PC-9 (cell line): ENCODE measurements around the gene TNIK. TPM values are rescaled to one million over a fixed set of nuclear protein-coding genes. Genes with fewer than 3 reads are reported as not detected.
A peak's percentile ranks its signal among the peaks of the same experiment; 100 is the strongest.

Experiments used
- BruUV-seq: library from RNA; stranded (reverse); fragments of 400-500 nt; replicated peaks from 2 replicates; lab custom pipeline; 2021; lab: Mats Ljungman, UMichigan
- CTCF ChIA-PET: fragments of 300-600 bp; sonication (Branson Sonifier 250); formaldehyde crosslinking; loops from one replicate; lab custom pipeline; 2022; ENCODE audit warnings: antibody characterized with exemption; lab: Charles Lee
- POLR2A ChIA-PET: fragments of 300-600 bp; sonication (Branson Sonifier 250); formaldehyde crosslinking; loops from one replicate; lab custom pipeline; 2022; ENCODE audit warnings: antibody characterized with exemption; ENCODE audit not compliant: unreplicated experiment; lab: Charles Lee
- DNase-seq, 2 experiments: peaks; one replicate each; pipeline versions ENCODE4 v3.0.0 to v3.0.0-alpha.2; 2015 to 2022; ENCODE audit warnings: mixed read lengths in 1 of 2
- H2AFZ ChIP-seq: fragments of 200-600 bp; sonication (generic); 2 replicates; pipeline ENCODE4 v1.8.1; 2017; ENCODE audit warnings: antibody characterized with exemption
- H3F3A ChIP-seq: fragments of 200-600 bp; sonication (generic); 2 replicates; pipeline ENCODE4 v1.8.1; 2017; ENCODE audit warnings: antibody characterized with exemption, mild to moderate bottlenecking, low read depth; ENCODE audit not compliant: insufficient read depth
- H3K27ac ChIP-seq: fragments of 200-600 bp; sonication (generic); 2 replicates; pipeline ENCODE4 v1.6.1; 2016; ENCODE audit warnings: mixed run types
- H3K27me3 ChIP-seq: fragments of 200-600 bp; sonication (generic); 2 replicates; pipeline ENCODE4 v1.6.1; 2016; ENCODE audit warnings: low read depth, mixed run types; ENCODE audit not compliant: insufficient read depth
- H3K36me3 ChIP-seq: fragments of 200-600 bp; sonication (generic); 2 replicates; pipeline ENCODE4 v1.6.1; 2016; ENCODE audit warnings: low read depth, mixed run types
- H3K4me1 ChIP-seq: fragments of 200-600 bp; sonication (generic); replicated peaks from 2 replicates; pipeline ENCODE4 v1.6.1; 2016; ENCODE audit warnings: mixed run types; ENCODE audit not compliant: insufficient read depth
- H3K4me2 ChIP-seq: fragments of 200-600 bp; sonication (generic); 2 replicates; pipeline ENCODE4 v1.6.1; 2017; ENCODE audit warnings: mixed run types
- H3K4me3 ChIP-seq: fragments of 200-600 bp; sonication (generic); 2 replicates; pipeline ENCODE4 v1.6.1; 2016; ENCODE audit warnings: mixed run types
- H3K79me2 ChIP-seq: fragments of 200-600 bp; sonication (generic); 2 replicates; pipeline ENCODE4 v1.6.1; 2017; ENCODE audit warnings: low read depth, mixed run types
- H3K9me2 ChIP-seq: fragments of 200-600 bp; sonication (generic); 2 replicates; pipeline ENCODE4 v1.8.1; 2017; ENCODE audit warnings: mild to moderate bottlenecking; ENCODE audit not compliant: insufficient read depth
- H3K9me3 ChIP-seq: fragments of 200-600 bp; sonication (generic); 2 replicates; pipeline ENCODE4 v1.8.1; 2016; ENCODE audit warnings: low read depth; ENCODE audit not compliant: insufficient read depth
- H4K20me1 ChIP-seq: fragments of 200-600 bp; sonication (generic); 2 replicates; pipeline ENCODE4 v1.8.1; 2017; ENCODE audit not compliant: insufficient read depth
- EZH2 ChIP-seq: fragments of 200-600 bp; sonication (generic); IDR thresholded peaks from 2 replicates; pipeline ENCODE4 v1.8.0; 2017; ENCODE audit warnings: antibody characterized with exemption, low read depth
- intact Hi-C: fragments of 100-400 bp; cut with micrococcal nuclease; formaldehyde crosslinking; loops from one replicate; pipeline ENCODE4 v1.10.0; 2022; ENCODE audit not compliant: unreplicated experiment
- total RNA-seq: library from RNA; stranded (reverse); gene quantifications from 2 replicates; pipeline ENCODE4 v1.2.3, GENCODE V29; 2021
- TF ChIP-seq, protein P1 (sequence below): fragments of 200-600 bp; sonication (generic); conservative IDR thresholded peaks from 2 replicates; pipeline ENCODE4 v1.6.1; 2017; ENCODE audit warnings: mixed run types, antibody characterized with exemption, mild to moderate bottlenecking, moderate library complexity

Gene TNIK
- total RNA-seq, 1 experiment from 2014 or later: 30.7 TPM

DNA sequence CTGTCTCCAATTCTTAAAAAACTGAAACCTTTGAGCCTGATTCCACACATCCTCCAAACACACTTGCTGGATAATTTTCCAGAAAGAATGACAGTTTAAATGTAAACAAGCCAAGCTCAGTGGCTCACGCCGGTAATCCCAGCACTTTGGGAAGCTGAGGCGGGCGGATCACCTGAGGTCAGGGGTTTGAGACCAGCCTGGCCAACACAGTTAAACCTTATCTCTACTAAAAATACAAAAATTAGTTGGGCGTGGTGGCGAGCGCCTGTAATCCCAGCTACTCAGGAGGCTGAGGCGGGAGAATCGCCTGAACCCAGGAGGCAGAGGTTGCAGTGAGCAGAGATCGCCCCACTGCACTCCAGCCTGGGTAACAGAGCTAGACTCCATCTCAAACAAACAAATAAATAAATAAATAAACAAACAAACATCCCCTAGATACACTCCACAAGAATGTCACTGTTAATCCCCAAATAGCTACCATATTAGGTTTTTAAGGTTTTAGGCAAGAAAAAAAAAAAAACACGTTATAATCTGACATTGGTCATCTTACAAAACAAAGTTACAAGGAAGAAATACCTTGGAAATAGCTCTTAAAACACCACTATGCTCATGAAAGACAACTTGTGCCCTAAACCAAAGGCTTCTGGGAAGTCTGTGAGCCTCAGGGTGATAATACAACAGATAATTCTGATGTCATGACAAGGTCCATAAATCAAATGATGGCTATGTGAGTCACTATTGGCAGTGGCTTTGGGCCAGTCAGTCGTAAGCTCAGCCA lies 13.2 kb downstream of the TNIK start:
- Histone ChIP-seq H2AFZ (no peak overlapping the region), H3K27ac (peak overlapping the region; percentile 25), H3K79me2 (peaks cover 75% of the 10 kb centered on the region), H4K20me1 (no peaks in the 10 kb centered on the region), H3K4me1 (peaks cover 27% of the 10 kb centered on the region), H3K36me3 (0 out of 2 replicates have a peak, but pooled peaks cover 9% of the 10 kb centered on the region), H3K27me3 (no peaks in the 10 kb centered on the region), H3K9me2 (no peaks in the 10 kb centered on the region), H3F3A (peaks cover 14% of the 10 kb centered on the region), H3K9me3 (no peaks in the 10 kb centered on the region), H3K4me3 (peak overlapping the region; percentile 5; the same call in 1 of the 2 replicates), H3K4me2 (peak overlapping the region; percentile 49)
- no peak for TF ChIP-seq EZH2
- TF ChIP-seq, protein P1, sequence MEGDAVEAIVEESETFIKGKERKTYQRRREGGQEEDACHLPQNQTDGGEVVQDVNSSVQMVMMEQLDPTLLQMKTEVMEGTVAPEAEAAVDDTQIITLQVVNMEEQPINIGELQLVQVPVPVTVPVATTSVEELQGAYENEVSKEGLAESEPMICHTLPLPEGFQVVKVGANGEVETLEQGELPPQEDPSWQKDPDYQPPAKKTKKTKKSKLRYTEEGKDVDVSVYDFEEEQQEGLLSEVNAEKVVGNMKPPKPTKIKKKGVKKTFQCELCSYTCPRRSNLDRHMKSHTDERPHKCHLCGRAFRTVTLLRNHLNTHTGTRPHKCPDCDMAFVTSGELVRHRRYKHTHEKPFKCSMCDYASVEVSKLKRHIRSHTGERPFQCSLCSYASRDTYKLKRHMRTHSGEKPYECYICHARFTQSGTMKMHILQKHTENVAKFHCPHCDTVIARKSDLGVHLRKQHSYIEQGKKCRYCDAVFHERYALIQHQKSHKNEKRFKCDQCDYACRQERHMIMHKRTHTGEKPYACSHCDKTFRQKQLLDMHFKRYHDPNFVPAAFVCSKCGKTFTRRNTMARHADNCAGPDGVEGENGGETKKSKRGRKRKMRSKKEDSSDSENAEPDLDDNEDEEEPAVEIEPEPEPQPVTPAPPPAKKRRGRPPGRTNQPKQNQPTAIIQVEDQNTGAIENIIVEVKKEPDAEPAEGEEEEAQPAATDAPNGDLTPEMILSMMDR: no peak
- peak; percentile 28 to 91 for DNase-seq
- BruUV-seq: no TSS peak
- ChIA-PET POLR2A (interaction anchor here (0.6 to 0.7 kb wide), 4 partner anchors 13 to 290 kb away, joined by 4 to 21 read pairs (median 6); no protein-coding TSS in a partner anchor), CTCF (no interaction called here)
- intact Hi-C loops: no loop called here

DNA sequence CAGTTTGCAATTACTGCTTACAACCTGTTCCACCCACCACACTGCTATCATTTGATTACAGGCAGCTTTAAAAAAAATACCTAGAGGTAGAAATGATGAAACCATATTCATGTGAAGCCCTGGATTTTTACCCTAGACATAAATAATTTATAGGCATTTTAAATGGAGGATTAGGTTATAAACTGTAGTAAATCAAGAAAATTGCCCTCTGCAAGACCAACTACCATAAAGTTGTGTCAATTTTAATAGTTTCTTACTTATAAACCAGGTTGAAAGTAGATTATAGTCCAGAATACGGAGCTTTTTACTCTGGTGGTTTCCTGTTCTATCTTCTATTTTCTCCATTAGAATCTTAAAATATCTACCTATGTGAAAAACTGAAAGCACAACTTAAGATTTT lies 13.9 kb downstream of the TNIK start:
- H3K4me3 ChIP-seq: no peak overlapping the region
- ChIA-PET CTCF (no interaction called here), POLR2A (no interaction called here)
- H3K9me3 ChIP-seq: 0 out of 2 replicates have a peak, but pooled peaks cover 3% of the 10 kb centered on the region
- peaks cover 75% of the 10 kb centered on the region for H3K79me2 ChIP-seq
- no peak for DNase-seq
- H4K20me1 ChIP-seq: no peaks in the 10 kb centered on the region
- TF ChIP-seq EZH2: no peak
- TF ChIP-seq, protein P1: no peak
- peaks cover 14% of the 10 kb centered on the region for H3F3A ChIP-seq
- no TSS peak for BruUV-seq
- 0 out of 2 replicates have a peak, but pooled peaks cover 13% of the 10 kb centered on the region for H3K36me3 ChIP-seq
- no peak overlapping the region for H2AFZ ChIP-seq
- H3K27ac ChIP-seq: peak overlapping the region; percentile 25; the same call in 1 of the 2 replicates
- no peaks in the 10 kb centered on the region for H3K27me3 ChIP-seq
- intact Hi-C loops: no loop called here
- H3K9me2 ChIP-seq: no peaks in the 10 kb centered on the region
- H3K4me1 ChIP-seq: peaks cover 27% of the 10 kb centered on the region
- no peak overlapping the region for H3K4me2 ChIP-seq

DNA sequence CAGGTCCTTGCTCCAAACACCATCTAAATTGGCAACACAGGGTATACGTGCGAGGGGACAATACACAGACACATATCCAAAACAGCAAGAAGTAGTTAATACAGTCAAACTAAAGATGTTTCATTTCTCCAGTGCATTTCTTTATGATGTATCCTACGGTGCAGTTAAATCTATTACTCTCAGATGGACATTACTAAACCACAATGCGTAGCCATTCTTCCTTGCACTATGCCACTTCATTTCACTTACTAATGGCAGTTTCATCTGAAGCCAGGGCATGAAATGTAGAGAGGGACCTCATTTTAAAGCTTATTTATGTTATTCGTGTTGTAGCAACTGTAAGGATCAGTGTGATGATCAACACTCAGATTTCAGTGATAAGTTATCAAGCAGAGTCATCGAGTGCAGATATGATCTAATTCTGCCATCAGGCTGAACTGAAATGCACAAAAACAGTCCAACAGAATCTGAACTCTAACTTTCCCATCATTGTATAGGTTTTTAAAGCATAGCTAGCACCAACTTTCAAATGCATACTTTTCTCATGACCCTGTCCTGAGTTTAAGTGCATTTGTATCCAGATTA lies 14.5 kb downstream of the TNIK start:
- BruUV-seq: no TSS peak
- Histone ChIP-seq H3K36me3 (0 out of 2 replicates have a peak, but pooled peaks cover 7% of the 10 kb centered on the region), H3F3A (peaks cover 14% of the 10 kb centered on the region), H3K27ac (no peak overlapping the region), H3K9me2 (no peaks in the 10 kb centered on the region), H3K4me3 (no peak overlapping the region), H2AFZ (no peak overlapping the region), H3K9me3 (0 out of 2 replicates have a peak, but pooled peaks cover 3% of the 10 kb centered on the region), H3K79me2 (peaks cover 69% of the 10 kb centered on the region), H4K20me1 (no peaks in the 10 kb centered on the region), H3K4me1 (peaks cover 27% of the 10 kb centered on the region), H3K4me2 (no peak overlapping the region), H3K27me3 (no peaks in the 10 kb centered on the region)
- TF ChIP-seq, protein P1: no peak
- TF ChIP-seq EZH2: no peak
- ChIA-PET POLR2A (interaction anchor here (0.7 kb wide), 1 partner anchor 44 kb away, joined by 11 read pairs; no protein-coding TSS in a partner anchor), CTCF (no interaction called here)
- no peak for DNase-seq
- intact Hi-C loops: no loop called here
